K562 (cell line): ENCODE results near the gene C1orf198. TPM values are rescaled to one million over a fixed set of nuclear protein-coding genes. Genes with fewer than 3 reads are reported as not detected.

Experiments used
- ADNP ChIP-seq: fragments of 200-800 bp; sonication (Bioruptor generic); IDR thresholded peaks from 2 replicates; pipeline ENCODE4 v1.6.1; 2016; ENCODE audit warnings: missing genetic modification characterization, missing compliant biosample characterization
- BACH1 ChIP-seq: fragments of 200-800 bp; sonication (Bioruptor generic); IDR thresholded peaks from 2 replicates; pipeline ENCODE4 v1.6.1; 2016; ENCODE audit warnings: missing genetic modification characterization, missing compliant biosample characterization
- CEBPG ChIP-seq, 3 experiments: fragments of 200-800 bp in 1 of 3; sonication (Bioruptor generic) in 1 of 3; sonication (generic) in 1 of 3; formaldehyde crosslinking in 1 of 3; IDR thresholded peaks in 2 of 3; conservative IDR thresholded peaks in 1 of 3; 2 replicates each; pipeline versions ENCODE4 v1.6.1 to v1.8.0; 2016 to 2022; ENCODE audit warnings: missing compliant biosample characterization in 2 of 3, missing genetic modification characterization in 2 of 3, mild to moderate bottlenecking in 1 of 3, missing genetic modification reagents in 1 of 3
- ELF2 ChIP-seq: fragments of 250-450 bp; sonication (Bioruptor Pico); IDR thresholded peaks from 2 replicates; pipeline ENCODE4 v1.5.0; 2021; ENCODE audit warnings: mild to moderate bottlenecking
- FOS ChIP-seq: IDR thresholded peaks from 3 replicates; pipeline ENCODE4 v1.6.1; 2011; ENCODE audit not compliant: insufficient read length; ENCODE audit errors: extremely low read depth
- HNRNPLL ChIP-seq: fragments of 200-400 bp; formaldehyde crosslinking; IDR thresholded peaks from 2 replicates; pipeline ENCODE4 v1.6.1; 2017; ENCODE audit warnings: low read length, low read depth, mild to moderate bottlenecking; ENCODE audit not compliant: poor library complexity, severe bottlenecking
- NUFIP1 ChIP-seq: fragments of 450-650 bp; IDR thresholded peaks from 2 replicates; pipeline ENCODE4 v1.6.1; 2018; ENCODE audit not compliant: partially characterized antibody
- POLR2H ChIP-seq: IDR thresholded peaks from 2 replicates; pipeline ENCODE4 v1.6.1; 2016; ENCODE audit warnings: missing genetic modification characterization, low read depth, mild to moderate bottlenecking, control low read depth, missing compliant biosample characterization, moderate library complexity
- POLR3G ChIP-seq: IDR thresholded peaks from 2 replicates; pipeline ENCODE4 v1.6.1; 2011; ENCODE audit not compliant: insufficient read length, insufficient replicate concordance; ENCODE audit errors: extremely low read depth
- PTRF ChIP-seq: fragments of 450-650 bp; IDR thresholded peaks from 2 replicates; pipeline ENCODE4 v1.6.1; 2016; ENCODE audit warnings: mild to moderate bottlenecking, missing genetic modification characterization, missing compliant biosample characterization
- ZEB2 ChIP-seq: fragments of 450-650 bp; IDR thresholded peaks from 2 replicates; pipeline ENCODE4 v1.6.1; 2016
- ZFX ChIP-seq: sonication (generic); formaldehyde crosslinking; IDR thresholded peaks from 2 replicates; pipeline ENCODE4 v1.8.0; 2022; ENCODE audit warnings: mild to moderate bottlenecking, missing genetic modification reagents, moderate library complexity
- ZNF146 ChIP-seq: IDR thresholded peaks from one replicate; pipeline ENCODE4 v1.6.1; 2018; ENCODE audit warnings: missing compliant biosample characterization; ENCODE audit not compliant: unreplicated experiment
- ZNF217 ChIP-seq: sonication (generic); formaldehyde crosslinking; IDR thresholded peaks from 2 replicates; pipeline ENCODE4 v1.8.0; 2022; ENCODE audit warnings: mild to moderate bottlenecking, missing genetic modification reagents
- ZNF23 ChIP-seq: fragments of 250-450 bp; sonication (Bioruptor Pico); IDR thresholded peaks from 2 replicates; pipeline ENCODE4 v1.4.0; 2020; ENCODE audit warnings: mild to moderate bottlenecking
- ZNF311 ChIP-seq: fragments of 250-450 bp; sonication (Bioruptor Pico); IDR thresholded peaks from 2 replicates; pipeline ENCODE4 v1.4.0; 2020; ENCODE audit warnings: mild to moderate bottlenecking, moderate library complexity
- ZNF707 ChIP-seq: fragments of 250-450 bp; sonication (Bioruptor Pico); conservative IDR thresholded peaks from 2 replicates; pipeline ENCODE4 v1.8.0; 2022; ENCODE audit warnings: inconsistent platforms, mild to moderate bottlenecking, moderate library complexity
- ZNF717 ChIP-seq: fragments of 250-450 bp; sonication (Bioruptor Pico); IDR thresholded peaks from 2 replicates; pipeline ENCODE4 v1.5.0; 2021
- ZSCAN29 ChIP-seq: fragments of 450-650 bp; IDR thresholded peaks from 2 replicates; pipeline ENCODE4 v1.6.1; 2017
- polyA plus RNA-seq, 8 experiments: library from polyadenylated mRNA; depleted of rRNA in 4 of 8; stranded (reverse) in 5 of 8; unstranded in 3 of 8; fragments of >200 nt; fragmentation: Nextera tagmentation in 2 of 8; fragmentation: Illumina TruSeq in 1 of 8; extraction: Ambion mirVana in 2 of 8; extraction: Trizol in 1 of 8; gene quantifications; 2 replicates each; pipeline versions ENCODE4 v1.2.1 to v1.2.3, GENCODE V29; 2011 to 2014; ENCODE audit warnings: inconsistent platforms in 1 of 8, missing spikeins in 1 of 8
- total RNA-seq, 7 experiments: library from RNA; depleted of rRNA in 6 of 7; stranded (reverse); fragments of >200 nt in 6 of 7; fragmentation: Illumina TruSeq in 2 of 7; extraction: Trizol in 2 of 7; gene quantifications; 2 replicates each; pipeline versions ENCODE4 v1.2.1 to v1.2.3, GENCODE V29; 2011 to 2021; ENCODE audit warnings: low replicate concordance in 1 of 7
- TF ChIP-seq, protein P1 (sequence below): fragments of 450-650 bp; IDR thresholded peaks from 2 replicates; pipeline ENCODE4 v1.6.1; 2017; ENCODE audit warnings: mild to moderate bottlenecking, moderate library complexity
- TF ChIP-seq, protein P2 (sequence below): sonication (generic); formaldehyde crosslinking; IDR thresholded peaks from 2 replicates; pipeline ENCODE4 v1.8.0; 2022; ENCODE audit warnings: mild to moderate bottlenecking, missing genetic modification reagents, borderline replicate concordance
- TF ChIP-seq, protein P3 (sequence below): fragments of 250-450 bp; sonication (Bioruptor Pico); IDR thresholded peaks from 2 replicates; pipeline ENCODE4 v1.8.0; 2022; ENCODE audit warnings: moderate library complexity, mild to moderate bottlenecking, inconsistent platforms
- TF ChIP-seq, protein P4 (sequence below): IDR thresholded peaks from 2 replicates; pipeline ENCODE4 v1.6.1; 2014; ENCODE audit warnings: antibody characterized with exemption

The C1orf198 gene
- total and polyA plus RNA-seq, 9 of the 15 experiments (the other 6 are each of a cell fraction or from before 2014, with no cell fraction given) = 2.0 to 15.1 (median 10.4) TPM

DNA sequence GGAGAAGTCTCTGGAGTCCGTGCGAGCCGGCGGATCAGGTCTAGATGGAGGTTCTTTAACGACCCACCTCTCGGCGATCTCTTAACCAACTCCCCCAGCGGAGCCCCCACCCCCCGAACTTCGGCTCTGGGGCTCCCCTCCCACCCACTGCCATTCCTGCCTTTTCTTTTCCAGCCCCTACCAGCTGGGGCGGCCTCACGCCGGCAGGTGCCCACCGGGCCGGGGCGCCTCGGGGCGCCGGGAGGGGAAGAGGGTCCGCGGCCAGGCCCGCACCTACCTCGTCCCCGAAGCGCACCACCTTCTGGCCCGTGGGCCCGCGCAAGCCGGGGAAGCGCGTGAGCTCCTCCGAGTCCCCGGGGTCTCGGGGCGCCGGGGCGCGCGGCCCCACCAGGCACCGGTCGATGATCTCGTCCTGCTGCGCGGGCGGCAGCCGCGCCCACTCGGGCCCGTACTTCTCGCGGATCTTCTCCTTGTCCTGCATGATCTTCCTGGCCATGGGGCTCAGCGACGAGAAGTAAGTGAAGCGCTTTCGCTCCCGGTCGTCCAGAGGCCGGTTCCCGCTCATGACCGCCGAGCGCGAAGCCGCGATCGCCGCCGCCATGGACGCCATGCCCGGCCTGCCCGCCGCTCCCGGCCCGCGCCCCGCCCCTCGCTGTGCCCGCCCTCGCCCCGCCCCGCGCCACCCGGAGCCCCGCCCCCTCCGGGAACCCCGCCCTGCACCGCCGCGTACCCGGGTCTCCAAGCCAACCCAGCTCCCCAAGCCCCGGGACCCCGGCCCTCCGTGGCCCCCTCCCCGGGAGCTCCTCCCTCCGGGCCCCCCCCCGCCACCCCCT lies at the start of gene C1orf198 (continued):
- TF ChIP-seq FOS (no peak), BACH1 (tag) (no peak), ZNF23 (no peak), POLR2H (tag) (no peak), POLR3G (no peak), ZNF707 (no peak), ZNF146 (no peak), ZNF311 (CRISPR knock-in tag) (no peak), ZSCAN29 (no peak), ZNF217 (no peak), NUFIP1 (no peak), ADNP (no peak), ELF2 (CRISPR knock-in tag) (no peak), ZNF717 (CRISPR knock-in tag) (no peak), HNRNPLL (peak; percentile 14), ZFX (CRISPR knock-in tag) (peak; percentile 82), ZEB2 (no peak), CEBPG (CRISPR knock-in tag; IDR thresholded peaks at IDR 0.05) (no peak), CEBPG (tag; conservative IDR thresholded peaks at IDR 0.05 in 1 of 2, IDR thresholded peaks at IDR 0.05 in 1 of 2) (no peak), PTRF (tag) (no peak)
- TF ChIP-seq, protein P1, sequence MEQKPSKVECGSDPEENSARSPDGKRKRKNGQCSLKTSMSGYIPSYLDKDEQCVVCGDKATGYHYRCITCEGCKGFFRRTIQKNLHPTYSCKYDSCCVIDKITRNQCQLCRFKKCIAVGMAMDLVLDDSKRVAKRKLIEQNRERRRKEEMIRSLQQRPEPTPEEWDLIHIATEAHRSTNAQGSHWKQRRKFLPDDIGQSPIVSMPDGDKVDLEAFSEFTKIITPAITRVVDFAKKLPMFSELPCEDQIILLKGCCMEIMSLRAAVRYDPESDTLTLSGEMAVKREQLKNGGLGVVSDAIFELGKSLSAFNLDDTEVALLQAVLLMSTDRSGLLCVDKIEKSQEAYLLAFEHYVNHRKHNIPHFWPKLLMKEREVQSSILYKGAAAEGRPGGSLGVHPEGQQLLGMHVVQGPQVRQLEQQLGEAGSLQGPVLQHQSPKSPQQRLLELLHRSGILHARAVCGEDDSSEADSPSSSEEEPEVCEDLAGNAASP = no peak
- TF ChIP-seq, protein P2, sequence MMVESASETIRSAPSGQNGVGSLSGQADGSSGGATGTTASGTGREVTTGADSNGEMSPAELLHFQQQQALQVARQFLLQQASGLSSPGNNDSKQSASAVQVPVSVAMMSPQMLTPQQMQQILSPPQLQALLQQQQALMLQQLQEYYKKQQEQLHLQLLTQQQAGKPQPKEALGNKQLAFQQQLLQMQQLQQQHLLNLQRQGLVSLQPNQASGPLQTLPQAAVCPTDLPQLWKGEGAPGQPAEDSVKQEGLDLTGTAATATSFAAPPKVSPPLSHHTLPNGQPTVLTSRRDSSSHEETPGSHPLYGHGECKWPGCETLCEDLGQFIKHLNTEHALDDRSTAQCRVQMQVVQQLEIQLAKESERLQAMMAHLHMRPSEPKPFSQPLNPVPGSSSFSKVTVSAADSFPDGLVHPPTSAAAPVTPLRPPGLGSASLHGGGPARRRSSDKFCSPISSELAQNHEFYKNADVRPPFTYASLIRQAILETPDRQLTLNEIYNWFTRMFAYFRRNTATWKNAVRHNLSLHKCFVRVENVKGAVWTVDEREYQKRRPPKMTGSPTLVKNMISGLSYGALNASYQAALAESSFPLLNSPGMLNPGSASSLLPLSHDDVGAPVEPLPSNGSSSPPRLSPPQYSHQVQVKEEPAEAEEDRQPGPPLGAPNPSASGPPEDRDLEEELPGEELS (CRISPR knock-in tag) = peak; percentile 34; the same call in 1 of the 2 replicates
- TF ChIP-seq, protein P3, sequence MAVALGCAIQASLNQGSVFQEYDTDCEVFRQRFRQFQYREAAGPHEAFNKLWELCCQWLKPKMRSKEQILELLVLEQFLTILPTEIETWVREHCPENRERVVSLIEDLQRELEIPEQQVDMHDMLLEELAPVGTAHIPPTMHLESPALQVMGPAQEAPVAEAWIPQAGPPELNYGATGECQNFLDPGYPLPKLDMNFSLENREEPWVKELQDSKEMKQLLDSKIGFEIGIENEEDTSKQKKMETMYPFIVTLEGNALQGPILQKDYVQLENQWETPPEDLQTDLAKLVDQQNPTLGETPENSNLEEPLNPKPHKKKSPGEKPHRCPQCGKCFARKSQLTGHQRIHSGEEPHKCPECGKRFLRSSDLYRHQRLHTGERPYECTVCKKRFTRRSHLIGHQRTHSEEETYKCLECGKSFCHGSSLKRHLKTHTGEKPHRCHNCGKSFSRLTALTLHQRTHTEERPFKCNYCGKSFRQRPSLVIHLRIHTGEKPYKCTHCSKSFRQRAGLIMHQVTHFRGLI = no peak
- TF ChIP-seq, protein P4, sequence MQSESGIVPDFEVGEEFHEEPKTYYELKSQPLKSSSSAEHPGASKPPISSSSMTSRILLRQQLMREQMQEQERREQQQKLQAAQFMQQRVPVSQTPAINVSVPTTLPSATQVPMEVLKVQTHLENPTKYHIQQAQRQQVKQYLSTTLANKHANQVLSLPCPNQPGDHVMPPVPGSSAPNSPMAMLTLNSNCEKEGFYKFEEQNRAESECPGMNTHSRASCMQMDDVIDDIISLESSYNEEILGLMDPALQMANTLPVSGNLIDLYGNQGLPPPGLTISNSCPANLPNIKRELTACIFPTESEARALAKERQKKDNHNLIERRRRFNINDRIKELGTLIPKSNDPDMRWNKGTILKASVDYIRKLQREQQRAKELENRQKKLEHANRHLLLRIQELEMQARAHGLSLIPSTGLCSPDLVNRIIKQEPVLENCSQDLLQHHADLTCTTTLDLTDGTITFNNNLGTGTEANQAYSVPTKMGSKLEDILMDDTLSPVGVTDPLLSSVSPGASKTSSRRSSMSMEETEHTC = no peak
